GM08714 (cell line): ENCODE measurements around the gene HOXC11.

ENCODE experiments used
- H3K4me3 ChIP-seq: fragments of 200-500 bp; sonication (Bioruptor generic); 2 replicates; pipeline ENCODE4 v1.5.1; 2014; ENCODE audit warnings: mild to moderate bottlenecking, low read length, inconsistent platforms
- ZNF274 ChIP-seq: IDR thresholded peaks from 2 replicates; pipeline ENCODE4 v1.6.1; 2012; ENCODE audit warnings: mild to moderate bottlenecking, low read depth, low read length

HOXC11 gene

DNA sequence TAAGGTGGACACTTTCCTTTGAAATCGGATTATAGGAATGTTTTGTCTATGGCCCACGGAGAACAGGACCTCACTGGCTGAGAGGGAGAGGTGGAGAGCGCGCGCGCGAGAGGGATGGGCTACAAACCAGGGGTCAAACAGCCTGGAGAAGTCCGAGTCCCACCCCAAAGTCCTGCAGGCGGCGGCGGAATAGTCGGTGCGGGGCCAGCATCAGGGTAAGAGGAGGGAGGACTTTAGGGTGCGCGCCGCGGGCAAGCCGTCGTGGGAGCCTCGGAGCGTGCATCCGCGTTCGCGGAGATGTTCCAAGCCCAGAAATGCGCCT lies 32.6 kb downstream of the HOXC11 start:
- TF ChIP-seq ZNF274, result no peak
- H3K4me3 ChIP-seq, result no peak overlapping the region

DNA sequence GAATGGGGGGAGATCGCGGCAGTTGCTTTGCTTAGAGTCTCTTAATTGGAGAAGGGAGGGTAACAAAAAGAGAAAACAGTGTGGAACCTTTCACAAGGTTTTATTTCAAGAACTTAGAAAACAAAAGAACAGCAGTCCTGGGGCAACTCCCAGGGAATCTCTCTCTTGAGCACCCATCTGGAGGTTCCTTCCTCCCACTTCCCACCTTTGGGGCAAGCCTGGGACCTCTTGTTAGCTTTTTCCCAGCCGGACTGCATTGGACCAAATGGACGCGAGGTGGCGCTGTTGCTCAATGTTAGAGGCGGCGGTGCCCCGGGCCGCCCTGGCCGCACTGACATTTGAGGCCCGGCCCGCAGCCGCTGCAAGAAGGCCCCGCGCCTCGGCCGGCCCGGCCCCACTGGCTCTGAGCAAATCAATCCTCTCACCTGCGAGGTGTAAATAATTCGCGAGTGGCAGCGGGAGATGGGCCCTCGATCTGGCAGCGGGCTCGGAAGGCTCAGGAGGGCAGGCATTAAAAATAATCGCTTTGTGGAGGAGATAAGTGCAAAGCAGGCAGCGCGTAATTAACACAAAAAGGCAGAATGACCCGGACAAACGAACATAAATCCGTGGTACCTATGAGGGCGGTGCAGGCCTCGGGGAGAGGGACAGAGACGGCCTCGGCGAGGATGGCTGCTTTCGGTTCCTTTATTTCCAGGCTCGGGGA lies 33.1 kb downstream of the HOXC11 start:
- TF ChIP-seq ZNF274, result no peak
- H3K4me3 ChIP-seq, result peak overlapping the region; percentile 1; the same call in 1 of the 2 replicates

DNA sequence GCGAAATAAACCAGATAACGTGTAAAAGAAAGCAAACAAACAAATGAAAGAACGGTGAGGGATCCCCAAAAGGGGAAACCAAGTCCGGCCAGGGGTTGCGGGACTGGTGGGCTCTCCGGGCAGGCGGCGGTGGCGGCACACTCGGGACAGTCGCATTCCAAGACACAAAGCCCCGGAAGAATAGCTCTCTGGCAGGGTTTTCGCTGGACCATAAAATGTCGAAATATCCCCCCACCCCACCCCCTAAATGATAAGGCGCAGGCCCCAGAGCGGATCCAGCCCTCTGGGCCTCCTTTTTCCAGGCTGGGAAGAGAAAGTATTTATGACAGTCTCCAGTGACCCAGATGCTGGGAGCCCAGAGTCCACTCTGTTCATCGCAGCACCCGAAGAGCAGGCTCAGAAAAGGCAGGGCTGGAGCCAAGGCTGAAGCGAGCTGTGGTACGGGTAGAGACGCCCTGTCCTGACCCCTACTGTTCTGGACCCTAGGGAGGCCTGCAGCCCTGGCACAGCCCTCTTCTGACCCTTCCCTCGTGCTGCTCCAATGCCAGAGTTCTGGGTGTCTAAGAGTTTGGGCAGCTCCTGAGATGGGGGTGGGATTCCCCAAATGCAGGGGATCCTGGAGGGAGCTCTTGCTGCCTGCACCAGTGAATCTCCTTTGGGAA lies 33.8 kb downstream of the HOXC11 start:
- TF ChIP-seq ZNF274, result no peak
- no peak overlapping the region; the same call in 1 of the 2 replicates for H3K4me3 ChIP-seq

DNA sequence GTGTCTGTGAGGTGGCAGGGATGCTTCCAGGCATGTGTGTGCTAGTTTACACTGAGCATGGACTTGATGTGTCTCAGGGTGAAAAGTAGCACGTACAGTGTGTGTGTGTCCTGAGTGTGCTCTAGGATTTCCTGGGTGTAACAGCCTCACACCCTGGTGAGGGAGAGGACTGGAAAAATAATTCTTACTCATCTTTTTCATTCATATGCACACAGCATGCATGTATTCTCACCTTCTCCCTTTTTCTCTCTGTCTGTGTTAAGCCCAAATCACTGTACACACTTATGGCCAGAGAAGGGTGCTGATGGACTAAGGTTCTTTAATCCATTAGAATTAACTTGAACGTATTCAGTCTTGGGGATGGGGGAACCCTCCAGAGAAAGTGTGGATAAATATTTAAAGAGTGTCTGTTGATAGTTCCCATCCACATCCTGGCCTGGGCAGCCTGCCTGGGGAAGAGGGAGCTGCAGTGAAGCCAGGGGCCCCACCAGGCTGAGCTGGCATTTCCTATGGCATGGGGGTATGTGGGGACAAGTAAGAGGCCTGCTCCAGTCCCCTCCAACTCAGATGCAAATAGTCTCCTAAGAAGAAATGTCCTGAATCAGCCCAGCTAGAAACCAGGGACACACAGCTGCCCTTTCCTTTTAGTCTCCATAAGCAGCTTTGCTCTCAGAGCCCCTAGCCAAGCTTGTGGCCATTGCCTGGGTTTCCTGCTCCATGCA lies 34.8 kb downstream of the HOXC11 start:
- TF ChIP-seq ZNF274, result no peak
- H3K4me3 ChIP-seq, result no peak overlapping the region

DNA sequence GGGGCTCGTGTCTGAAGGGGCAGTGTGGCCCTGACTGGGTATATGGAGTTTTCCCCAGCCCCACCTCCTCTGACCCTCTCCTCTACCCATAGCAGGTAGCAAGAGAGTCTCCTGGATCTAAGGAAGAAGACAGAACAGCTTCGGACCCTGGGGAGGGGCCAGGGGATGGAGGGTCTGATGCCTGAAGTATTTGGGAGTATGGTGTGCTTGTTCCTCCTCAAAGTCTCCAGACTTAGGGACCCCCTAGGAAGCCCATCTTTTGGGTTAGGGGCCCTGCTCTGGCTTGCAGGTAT lies 35.3 kb downstream of the HOXC11 start:
- H3K4me3 ChIP-seq, result no peak overlapping the region
- TF ChIP-seq ZNF274, result no peak

DNA sequence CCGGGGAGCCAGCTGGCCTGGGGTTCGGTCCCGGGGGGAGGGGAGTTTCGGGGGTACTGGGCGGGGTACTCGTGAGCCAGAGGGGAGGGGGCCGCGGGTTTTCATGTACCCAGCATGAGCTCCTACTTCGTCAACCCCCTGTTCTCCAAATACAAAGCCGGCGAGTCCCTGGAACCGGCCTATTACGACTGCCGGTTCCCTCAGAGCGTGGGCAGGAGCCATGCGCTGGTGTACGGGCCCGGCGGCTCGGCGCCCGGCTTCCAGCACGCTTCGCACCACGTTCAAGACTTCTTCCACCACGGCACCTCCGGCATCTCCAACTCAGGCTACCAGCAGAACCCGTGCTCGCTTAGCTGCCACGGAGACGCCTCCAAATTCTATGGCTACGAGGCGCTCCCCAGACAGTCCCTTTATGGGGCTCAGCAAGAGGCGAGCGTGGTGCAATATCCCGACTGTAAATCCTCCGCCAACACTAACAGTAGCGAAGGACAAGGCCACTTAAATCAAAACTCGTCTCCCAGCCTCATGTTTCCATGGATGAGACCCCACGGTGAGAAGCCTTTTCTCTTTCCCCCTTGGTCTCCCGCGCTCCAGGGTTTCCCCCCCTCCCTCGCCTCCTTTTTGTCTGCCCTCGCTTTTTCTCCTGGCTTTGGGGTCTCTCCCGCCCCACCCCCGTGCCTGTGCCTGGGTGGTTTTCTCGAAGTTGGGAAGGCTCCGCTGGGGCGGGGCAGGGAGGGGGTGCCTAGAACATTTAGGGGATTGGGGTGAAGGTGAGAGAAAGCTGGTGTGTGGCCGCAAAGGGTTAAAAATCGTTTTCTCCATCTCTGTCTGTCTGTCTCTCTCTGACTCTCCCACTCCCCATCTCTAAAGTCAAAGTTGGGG lies 36.5 kb downstream of the HOXC11 start:
- no peak for TF ChIP-seq ZNF274
- H3K4me3 ChIP-seq, result no peak overlapping the region

DNA sequence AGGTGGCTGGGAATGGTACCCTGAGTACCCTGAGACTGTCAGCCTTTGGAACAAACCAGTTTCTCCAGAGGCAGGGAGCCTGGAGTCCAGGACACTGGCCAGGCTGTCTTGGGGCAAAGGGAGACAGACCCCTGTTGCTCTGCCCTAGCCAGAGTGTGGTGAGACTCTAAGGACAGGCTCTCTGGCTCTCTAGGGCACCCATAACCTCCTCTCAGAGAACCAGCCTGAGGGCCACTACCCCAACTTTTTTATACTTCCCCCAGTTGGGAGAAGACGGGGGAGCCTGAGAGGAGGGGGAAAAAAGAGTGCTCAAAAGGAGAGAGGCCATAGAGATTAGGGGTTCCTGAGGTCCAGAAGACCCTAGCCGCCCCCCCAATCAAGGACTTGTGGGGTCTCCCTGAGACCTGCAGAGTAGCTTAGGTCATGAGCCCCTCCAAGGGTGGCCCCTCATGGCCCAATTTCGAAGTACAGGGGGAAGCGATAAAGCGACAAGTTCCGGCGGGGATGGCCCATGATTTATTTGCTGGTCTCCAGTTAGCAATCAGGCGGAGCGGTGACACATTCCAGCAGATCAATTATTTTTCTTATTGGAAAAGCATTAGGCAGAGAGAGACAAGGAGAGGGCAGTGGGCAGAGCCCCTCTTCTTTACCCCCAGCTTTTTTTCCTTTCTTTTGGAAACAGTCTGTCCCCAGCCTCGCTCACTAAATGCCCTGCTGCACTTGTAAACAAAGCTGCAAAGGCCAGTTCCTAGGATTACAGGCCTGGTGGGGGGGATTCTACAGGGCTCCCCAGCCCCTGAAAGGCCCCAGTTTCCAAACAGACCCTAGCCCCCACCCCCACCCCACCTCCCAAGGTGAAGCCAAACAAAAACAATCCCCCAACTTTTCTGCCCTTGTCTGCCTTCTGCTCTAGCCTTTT lies 37.4 kb downstream of the HOXC11 start:
- no peak for TF ChIP-seq ZNF274

DNA sequence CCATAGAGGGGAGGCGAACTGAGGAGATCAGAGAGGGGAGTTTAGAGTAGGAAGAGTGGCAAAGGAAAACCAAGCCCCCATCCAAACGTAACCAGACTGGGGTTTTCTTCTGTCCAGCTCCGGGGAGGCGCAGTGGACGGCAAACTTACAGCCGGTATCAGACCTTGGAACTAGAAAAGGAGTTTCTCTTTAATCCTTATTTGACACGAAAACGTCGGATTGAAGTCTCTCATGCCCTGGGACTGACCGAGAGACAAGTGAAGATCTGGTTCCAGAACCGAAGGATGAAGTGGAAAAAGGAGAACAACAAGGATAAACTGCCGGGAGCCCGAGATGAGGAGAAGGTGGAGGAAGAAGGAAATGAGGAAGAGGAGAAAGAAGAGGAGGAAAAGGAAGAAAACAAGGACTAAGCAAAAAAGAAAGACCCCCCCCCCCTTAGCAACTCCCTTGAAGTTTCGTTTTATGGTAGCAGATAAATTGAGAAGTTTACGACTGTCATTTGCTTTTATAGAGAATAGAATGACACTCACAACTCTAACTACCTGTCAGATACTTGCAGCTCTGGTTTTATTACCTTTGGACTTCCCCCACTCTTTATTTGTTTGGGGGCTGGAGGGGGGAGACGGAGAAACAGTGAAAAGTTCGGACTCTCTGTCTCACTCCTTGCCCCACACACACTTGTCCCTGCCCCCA lies 38.2 kb downstream of the HOXC11 start:
- no peak overlapping the region for H3K4me3 ChIP-seq
- TF ChIP-seq ZNF274, result no peak

More for the DNA sequence above, 37.4 kb downstream of the HOXC11 start:
- H3K4me3 ChIP-seq, result no peak overlapping the region

DNA sequence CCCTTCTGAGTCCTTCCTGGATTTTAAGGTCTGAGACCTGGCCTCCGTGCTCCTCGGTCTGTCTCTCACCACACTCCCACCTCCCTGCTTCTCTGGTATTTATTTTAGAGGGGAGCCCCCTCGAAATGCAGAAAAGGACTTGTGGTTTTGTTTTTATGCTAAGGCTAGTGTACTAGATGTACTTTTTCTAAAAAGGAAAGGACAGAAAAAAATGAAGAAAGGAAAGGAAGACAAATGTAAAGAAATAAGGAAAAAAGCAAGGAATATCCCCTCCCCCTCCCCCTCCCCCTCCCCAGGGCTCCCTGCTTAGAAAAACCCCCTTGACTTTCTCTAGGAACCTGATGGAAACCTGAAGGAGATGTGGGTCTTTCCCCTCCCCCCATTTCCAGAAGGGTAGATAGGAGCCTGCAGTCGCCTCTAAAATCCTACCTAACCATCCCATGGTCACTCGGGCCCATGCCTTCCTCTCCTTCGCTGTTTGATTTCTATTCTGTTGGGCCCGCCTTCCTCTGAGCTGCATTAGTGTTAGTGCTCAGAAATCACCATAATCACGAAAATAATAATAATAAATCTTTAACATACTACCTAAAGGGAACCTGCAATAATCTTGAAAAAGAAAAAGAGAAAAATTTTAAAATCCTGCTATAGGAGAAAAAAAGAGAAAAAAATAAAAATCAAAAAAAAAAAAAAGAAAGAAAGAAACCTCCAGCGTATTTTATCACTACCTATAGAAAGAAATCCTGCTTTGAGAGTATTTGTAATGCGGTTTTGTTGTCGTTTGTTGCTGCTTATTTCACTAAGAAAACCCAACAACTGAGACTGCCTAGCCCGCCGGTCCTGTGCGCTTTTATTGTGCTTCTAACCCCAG lies 39.0 kb downstream of the HOXC11 start:
- H3K4me3 ChIP-seq, result no peak overlapping the region
- no peak for TF ChIP-seq ZNF274

DNA sequence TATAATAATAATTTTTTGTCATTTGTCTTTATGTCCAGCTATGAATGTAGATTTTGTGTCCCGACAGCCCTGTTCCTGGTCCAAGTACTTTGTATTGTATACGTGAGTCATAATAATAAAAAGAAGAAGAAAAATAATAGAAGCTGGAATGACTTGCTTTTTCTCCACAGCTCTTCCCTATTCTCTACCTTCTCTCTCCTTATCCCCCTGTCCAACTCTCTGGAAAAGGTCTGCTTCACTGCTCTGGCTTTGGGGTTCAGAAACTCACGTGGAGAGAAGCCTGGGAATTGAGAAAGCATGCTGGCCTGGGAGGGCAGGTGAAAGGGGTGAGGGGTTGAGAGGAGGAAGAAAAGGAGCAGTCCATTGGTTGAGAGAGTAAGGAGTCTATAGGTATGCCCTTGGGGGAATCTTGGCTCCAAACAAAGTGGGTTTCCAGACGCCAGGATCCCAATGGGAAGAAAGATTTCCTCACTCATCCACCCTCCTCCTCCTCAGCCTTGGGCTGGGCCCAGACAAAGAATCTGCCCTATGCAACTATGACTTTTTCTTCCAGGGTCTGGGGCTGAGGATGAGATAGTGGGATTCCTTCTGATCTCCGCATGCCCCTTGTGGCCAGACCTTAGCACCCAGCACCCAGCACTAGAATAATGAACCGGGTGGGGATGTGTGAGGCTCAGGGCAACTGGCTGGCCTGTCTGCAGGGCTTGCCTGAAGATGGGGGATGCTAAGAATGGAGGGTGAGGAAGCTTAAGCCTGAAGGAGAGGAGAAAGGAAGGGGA lies 39.9 kb downstream of the HOXC11 start:
- TF ChIP-seq ZNF274, result no peak
- H3K4me3 ChIP-seq, result no peak overlapping the region

DNA sequence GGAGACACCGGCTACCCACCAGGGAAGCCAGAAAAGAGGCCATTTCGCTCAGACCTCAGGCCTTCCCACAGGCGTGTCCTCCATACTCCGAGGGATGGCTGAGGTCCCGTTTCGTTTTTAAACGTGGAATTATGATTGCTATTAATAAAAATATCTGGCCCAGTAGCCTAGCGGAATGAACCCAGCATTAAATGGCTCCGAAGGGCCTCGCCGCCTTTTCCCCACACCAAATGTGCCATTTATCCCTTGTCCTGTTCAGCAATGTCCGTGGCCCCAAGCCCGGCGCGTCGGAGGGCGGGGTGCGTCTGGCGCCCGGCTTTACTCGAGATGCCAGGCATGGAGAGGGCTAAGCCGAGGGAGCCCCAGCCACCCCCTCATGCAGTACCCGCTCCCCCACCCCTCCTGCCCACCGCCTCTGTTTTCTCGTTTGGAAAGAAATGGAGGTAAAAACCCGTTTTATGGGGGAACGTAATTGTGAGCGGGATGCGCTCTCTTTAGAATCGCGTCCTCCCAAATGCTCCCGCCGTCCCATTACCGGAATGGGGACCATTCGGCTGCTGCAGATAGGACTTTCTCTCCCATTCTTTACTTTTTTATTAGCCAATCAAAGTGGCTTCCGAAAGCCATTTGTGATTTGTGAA lies 41.6 kb downstream of the HOXC11 start:
- H3K4me3 ChIP-seq, result no peak overlapping the region
- TF ChIP-seq ZNF274, result no peak
